ENCODE data around the gene CACNA1B. TPM values are rescaled to one million over a fixed set of nuclear protein-coding genes. Genes with fewer than 3 reads are reported as not detected.
A peak's percentile ranks its signal among the peaks of the same experiment; 100 is the strongest.

CACNA1B gene
- total RNA-seq, 6 donors from 2014 or later = 0.03 to 0.15 (median 0.03) TPM; not detected in 3

- TF ChIP-seq CTCF (IDR thresholded peaks at IDR 0.05) (no peak), POLR2AphosphoS5 (IDR thresholded peaks at IDR 0.05) (no peak), EP300 (IDR thresholded peaks at IDR 0.05) (no peak), POLR2A (IDR thresholded peaks at IDR 0.05) (no peak)
- ATAC-seq (ENCODE audit: low FRiP score in 2 of 2) = no peak
- Histone ChIP-seq H3K36me3 (no peaks in the 10 kb centered on the region), H3K4me1 (no peaks in the 10 kb centered on the region), H3K27ac (no peak overlapping the region), H3K4me3 (no peak overlapping the region), H3K27me3 (no peaks in the 10 kb centered on the region), H3K9me3 (no peaks in the 10 kb centered on the region)
- DNase-seq = peak in 1 of 2 donors; percentile 14
- WGBS, 2 donors = 86 to 92% methylated on average over 9 to 15 of the region's 15 CpGs
Observed at GRCh38 chr9:137974746-137975526, 97.4 kb downstream of the CACNA1B start.

- Histone ChIP-seq H3K27me3 (no peaks in the 10 kb centered on the region), H3K4me1 (no peaks in the 10 kb centered on the region), H3K9me3 (no peaks in the 10 kb centered on the region), H3K27ac (no peak overlapping the region), H3K4me3 (no peak overlapping the region), H3K36me3 (no peaks in the 10 kb centered on the region)
- TF ChIP-seq EP300 (IDR thresholded peaks at IDR 0.05) (no peak), POLR2AphosphoS5 (IDR thresholded peaks at IDR 0.05) (no peak), CTCF (IDR thresholded peaks at IDR 0.05) (no peak), POLR2A (IDR thresholded peaks at IDR 0.05) (no peak)
- WGBS, 2 donors = 85 to 87% methylated on average over 6 of the region's 6 CpGs
- no peak for ATAC-seq (ENCODE audit: low FRiP score in 2 of 2)
- DNase-seq = no peak
Observed at GRCh38 chr9:137975527-137975913, 97.9 kb downstream of the CACNA1B start.

GRCh38 chr9:137975936-137976565 lies 98.5 kb downstream of the CACNA1B start:
- no peaks in the 10 kb centered on the region for H3K9me3 ChIP-seq
- TF ChIP-seq POLR2AphosphoS5 (IDR thresholded peaks at IDR 0.05) = no peak
- TF ChIP-seq CTCF (IDR thresholded peaks at IDR 0.05) = no peak
- no peak for TF ChIP-seq EP300 (IDR thresholded peaks at IDR 0.05)
- TF ChIP-seq POLR2A (IDR thresholded peaks at IDR 0.05) = no peak
- WGBS, 2 donors = 81% methylated on average over 5 to 7 of the region's 8 CpGs
- ATAC-seq (ENCODE audit: low FRiP score in 2 of 2) (no peak), DNase-seq (no peak)
- H3K4me1 ChIP-seq = no peaks in the 10 kb centered on the region
- H3K27ac ChIP-seq = no peak overlapping the region
- H3K4me3 ChIP-seq = no peak overlapping the region
- H3K27me3 ChIP-seq = no peaks in the 10 kb centered on the region
- H3K36me3 ChIP-seq = no peaks in the 10 kb centered on the region

- Histone ChIP-seq H3K9me3 (no peaks in the 10 kb centered on the region), H3K36me3 (no peaks in the 10 kb centered on the region), H3K27ac (no peak overlapping the region), H3K4me3 (no peak overlapping the region), H3K27me3 (no peaks in the 10 kb centered on the region), H3K4me1 (no peaks in the 10 kb centered on the region)
- 80 to 91% methylated on average over 6 to 8 of the region's 8 CpGs for WGBS, 2 donors
- TF ChIP-seq EP300 (IDR thresholded peaks at IDR 0.05) (no peak), POLR2A (IDR thresholded peaks at IDR 0.05) (no peak), POLR2AphosphoS5 (IDR thresholded peaks at IDR 0.05) (no peak), CTCF (IDR thresholded peaks at IDR 0.05) (no peak)
- no peak for ATAC-seq (ENCODE audit: low FRiP score in 2 of 2)
- DNase-seq = no peak
Observed at GRCh38 chr9:137977571-137978261, 100.1 kb downstream of the CACNA1B start.

Measured in upper lobe of left lung (tissue), 6 donors.